Activated CD4-positive, alpha-beta T cell treated with anti-CD3 and anti-CD28 coated beads for 1 hour (primary cell): ENCODE data around the gene DYRK1A.
"Not testable (repeated sequence)": the region's sequence is repeated elsewhere in the genome, so short reads cannot be mapped to it uniquely, and the experiment has no call there.

ENCODE experiments used
- DNase-seq: peaks from one replicate; pipeline ENCODE4 v3.0.0-alpha.2; 2020

DYRK1A gene

DNA sequence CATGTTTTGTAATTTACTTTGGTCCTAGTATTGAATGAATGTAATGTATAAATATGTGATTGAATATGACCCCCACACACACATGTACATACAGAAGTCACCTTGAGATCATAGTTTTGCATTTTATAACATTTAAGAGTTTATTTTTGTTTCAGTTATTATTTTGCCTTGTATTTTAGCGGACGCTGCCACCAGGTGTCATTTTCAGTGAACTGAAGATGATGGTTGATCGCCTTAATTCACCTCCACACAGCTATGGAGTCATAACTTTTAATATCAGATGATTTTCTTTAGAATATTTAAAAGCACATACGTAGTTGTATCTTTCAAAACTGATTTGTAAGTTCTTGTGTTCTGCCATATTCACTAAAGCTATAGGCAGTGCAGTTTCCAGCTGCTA, 130.4 kb downstream of the DYRK1A start:
- no peak for DNase-seq

DNA sequence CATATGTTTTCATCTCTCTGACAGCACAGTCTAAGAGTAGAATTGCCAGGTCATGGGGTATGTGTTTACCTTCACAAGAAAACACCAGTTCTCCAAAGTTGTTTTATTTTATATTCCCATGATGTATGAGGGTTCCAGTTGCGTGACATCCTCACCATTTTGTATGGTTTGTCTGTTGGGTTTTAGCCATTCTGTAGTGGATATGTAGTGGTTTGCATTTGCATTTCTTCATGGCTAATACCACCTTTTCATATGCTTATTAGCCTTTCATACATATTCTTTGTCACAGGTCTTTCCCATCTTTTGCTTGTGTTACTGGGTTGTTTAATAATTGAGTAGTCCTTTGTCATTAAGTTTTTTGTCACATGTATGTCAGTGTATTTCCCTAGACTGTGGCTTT, 132.1 kb downstream of the DYRK1A start:
- no peak for DNase-seq

DNA sequence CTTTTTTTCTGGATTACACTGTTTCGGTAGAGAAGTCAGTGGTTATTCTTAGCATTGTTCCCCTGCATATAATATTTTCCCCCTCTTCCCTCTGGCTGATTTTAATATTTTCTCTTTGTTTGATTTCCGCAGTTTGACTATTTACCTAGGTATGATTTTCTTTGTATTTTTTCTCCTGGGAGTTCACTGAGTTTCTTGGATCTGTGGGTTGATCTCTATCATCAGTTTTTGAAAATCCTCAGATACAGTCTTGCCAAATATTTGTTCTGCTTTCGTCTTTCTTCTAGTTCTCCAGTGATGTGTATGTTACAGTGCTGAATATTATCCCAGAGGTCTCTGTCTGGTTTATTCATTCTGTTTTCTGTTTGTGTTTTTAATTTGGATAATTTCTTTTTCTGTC, 136.4 kb downstream of the DYRK1A start:
- DNase-seq: no peak

DNA sequence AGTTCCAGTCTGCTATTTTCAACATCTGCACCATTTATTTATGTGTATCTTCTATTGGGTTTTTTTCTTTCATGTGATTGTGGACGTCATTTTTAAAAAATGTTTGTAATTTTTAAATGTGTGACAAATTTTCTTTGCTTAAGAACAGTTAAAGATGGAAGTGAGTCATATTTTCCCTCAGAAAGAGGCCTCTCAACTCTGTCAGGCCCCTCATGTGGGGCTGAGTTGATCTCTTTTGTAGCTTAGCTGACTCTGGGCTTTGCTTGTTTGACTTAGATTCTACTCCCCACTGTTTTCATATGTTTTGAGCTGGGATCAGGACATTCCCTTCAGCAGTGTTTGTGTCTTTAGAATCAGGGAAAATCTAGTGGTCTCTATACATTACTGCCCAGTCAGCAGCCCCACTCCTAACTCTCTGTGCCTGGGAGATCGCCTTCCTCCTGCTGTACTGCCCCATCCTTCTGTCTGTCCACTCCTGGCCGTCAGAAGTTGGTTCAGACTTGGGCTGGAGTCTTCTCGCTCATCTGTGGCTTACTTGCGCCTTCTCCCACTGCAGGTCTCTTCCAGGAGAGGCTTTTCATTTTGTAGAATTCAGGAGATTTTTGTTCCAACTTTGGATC, 137.4 kb downstream of the DYRK1A start:
- no peak for DNase-seq

DNA sequence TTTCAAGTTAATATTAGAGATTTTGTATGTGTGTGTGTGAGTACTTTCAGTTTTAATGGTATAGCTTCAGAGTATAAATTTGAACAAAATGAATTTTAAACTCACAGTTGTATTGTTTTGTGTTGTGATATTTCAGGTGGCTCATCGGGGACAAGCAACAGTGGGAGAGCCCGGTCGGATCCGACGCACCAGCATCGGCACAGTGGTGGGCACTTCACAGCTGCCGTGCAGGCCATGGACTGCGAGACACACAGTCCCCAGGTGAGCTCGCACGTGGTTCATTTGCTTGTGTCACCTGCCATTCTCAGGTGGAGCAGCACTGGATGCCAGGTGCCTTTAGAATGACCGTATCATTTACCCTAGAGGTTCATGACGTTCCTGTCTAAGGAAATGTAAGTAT, 139.4 kb downstream of the DYRK1A start:
- no peak for DNase-seq

DNA sequence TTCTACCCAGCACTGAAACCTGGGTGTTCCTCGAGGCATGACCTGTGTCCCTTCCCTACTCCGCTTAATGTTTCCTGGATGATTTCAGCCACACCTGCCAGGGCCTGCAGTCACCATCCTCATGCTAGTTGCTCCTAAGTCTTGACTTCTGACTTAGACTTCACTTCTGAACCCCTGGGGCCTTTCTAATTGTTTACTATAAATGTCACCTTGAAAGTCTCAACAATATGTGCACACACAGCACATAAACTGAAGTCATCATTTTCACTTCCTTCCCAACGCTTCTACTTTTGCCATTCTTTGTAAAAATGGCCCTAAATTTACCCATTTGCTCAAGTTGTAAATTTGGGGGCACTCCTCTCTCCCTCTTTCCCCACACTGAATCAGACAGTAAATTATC, 141.1 kb downstream of the DYRK1A start:
- DNase-seq: no peak

DNA sequence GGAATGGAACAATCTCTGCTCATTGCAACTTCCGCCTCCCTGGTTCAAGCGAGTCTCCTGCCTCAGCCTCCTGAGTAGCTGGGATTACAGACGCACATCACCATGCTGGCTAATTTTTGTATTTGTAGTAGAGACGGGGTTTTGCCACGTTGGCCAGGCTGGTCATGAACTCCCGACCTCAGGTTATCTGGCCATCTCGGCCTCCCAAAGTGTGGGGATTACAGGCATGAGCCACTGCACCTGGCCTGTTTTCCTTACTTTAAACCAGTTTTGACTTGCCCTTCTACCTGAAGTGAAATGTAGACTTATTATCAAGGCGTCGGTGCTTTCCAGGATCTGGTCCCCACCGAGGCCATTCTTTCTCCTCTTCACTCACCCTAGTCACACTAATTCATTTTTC, 141.8 kb downstream of the DYRK1A start:
- no peak for DNase-seq

DNA sequence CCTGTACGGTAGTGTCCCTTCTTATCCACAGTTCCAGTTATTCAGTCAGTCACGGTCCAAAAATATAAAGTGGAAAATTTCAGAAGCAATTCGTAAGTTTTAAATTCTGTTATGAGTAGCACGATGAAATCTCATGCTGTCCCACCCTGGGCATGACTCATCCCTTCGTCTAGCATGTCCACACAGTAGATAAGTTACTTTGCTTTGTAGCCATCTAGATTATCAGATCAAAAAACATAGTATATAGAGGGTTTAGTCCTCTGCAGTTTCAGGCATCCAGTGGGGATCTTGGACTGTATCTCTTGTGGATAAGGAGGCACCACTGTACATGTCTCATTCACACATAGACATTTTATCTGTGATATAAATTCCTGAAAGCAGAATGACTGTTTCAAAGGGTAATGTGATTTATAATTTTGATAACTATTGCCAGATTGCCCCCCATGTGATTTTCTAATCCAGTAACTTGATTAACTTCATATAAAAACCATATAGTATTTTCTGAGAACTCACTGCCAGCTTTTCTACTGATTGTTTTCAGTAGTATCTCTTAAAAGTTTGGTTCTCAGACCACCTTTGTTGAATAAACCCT, 143.3 kb downstream of the DYRK1A start:
- DNase-seq: no peak

DNA sequence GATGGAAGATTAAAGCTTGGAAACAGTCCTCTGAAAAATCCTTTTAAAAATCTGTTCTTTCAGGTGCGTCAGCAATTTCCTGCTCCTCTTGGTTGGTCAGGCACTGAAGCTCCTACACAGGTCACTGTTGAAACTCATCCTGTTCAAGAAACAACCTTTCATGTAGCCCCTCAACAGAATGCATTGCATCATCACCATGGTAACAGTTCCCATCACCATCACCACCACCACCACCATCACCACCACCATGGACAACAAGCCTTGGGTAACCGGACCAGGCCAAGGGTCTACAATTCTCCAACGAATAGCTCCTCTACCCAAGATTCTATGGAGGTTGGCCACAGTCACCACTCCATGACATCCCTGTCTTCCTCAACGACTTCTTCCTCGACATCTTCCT, 145.3 kb downstream of the DYRK1A start:
- DNase-seq: no peak

DNA sequence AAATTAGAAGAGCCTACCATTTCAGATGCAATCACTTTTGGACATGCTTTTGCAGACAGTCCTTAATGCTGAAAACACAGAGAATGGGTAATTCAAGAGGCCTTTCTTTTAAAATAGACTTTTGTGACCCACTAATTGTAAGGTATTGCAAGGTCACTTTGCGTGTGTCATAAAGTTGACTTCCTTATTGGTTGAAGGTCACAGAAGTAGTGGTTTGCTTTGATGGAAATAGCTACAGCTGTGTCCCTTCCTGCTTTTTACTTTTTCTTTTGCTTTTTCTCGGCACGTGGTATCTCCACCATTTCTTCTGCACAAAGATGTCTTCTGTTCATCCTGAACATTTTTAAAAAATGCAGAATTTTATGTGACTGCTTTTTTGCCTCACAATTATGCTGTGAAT, 146.8 kb downstream of the DYRK1A start:
- DNase-seq: no peak

DNA sequence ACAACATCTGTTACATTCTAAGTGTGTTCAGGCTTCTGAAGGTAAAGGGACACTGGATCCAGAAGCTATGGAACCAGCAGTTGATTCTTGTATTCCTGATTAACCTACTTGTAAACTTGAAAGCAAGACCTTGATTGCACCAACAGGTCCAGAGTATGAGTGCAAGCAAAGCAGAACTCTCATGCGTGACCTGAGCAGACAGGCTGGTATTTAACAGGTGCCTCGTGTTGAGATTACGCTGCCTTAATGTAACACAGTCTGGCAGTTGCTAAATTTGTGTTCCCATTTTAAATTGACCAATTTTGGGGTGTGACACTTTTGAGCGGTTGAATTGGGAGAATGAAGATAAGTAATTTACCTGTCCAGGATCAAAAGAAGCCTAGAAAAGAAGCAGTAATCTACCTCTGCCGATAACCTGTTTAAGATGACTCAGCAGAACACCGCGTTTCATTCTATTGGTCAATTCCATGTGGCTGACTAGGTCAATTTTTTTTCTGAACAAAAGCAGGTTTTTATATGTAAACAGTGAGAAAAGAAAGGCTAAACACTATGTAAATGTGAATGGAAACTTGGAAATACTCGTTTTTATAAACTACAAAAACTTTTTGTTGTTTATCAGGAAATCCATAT, 147.6 kb downstream of the DYRK1A start:
- no peak for DNase-seq

DNA sequence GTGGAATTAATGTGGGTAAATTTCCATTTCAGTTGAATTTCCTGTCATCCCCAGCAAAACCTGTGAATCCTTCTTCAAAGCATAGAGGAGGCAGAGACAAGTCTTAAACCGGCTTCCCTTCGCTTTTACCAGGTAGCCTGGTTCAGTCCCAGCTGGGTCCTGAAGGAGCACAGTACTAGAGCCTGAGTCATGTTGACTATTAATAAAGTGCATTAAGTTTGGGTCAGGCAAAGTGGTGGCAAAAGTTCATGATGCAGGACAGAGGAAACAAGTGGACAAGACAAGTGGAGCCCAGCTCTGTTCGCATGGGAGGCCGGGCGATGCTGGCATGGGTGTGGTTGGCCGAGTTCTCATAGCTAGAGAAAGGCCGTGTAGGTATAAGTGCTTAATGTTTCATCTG, 150.4 kb downstream of the DYRK1A start:
- DNase-seq: no peak

DNA sequence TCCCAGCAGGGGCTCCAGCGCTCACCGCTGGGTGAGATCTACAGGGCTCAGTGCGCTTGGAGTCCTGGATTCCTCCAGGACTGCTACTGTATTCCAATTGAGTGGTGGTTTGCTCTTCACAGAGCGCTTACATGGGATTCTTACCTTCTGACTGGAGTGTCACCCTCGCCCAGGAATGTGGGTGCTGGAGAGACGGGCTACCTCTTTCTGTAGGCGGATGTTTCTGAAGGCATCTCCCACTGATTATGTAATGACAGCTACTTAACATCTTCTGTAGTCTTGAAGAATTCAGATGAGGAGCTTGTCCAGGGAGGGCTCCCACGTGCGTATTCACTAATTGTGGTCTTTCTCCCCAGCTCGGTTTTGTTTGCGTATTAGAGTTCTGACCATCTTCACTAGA, 154.2 kb downstream of the DYRK1A start:
- no peak for DNase-seq

DNA sequence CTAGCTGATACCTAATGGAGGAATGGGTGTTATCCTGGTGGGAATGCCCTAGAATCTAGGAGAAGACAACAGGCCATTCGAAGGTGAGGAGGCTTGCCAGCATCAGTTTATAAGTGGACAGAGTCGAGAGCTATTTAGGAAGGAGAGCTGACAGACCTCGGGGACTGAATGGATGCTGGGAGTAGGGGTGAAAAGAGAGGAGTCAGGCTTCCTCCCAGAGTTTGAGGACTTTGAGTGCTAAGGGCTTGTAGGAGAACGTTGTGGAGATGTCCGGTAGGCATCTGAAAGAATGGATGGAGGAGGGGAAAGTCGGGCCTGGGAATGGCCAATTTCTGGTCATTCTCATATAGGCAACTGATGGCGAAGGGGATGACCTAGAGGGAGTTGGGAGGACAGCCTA, 155.1 kb downstream of the DYRK1A start:
- no peak for DNase-seq

DNA sequence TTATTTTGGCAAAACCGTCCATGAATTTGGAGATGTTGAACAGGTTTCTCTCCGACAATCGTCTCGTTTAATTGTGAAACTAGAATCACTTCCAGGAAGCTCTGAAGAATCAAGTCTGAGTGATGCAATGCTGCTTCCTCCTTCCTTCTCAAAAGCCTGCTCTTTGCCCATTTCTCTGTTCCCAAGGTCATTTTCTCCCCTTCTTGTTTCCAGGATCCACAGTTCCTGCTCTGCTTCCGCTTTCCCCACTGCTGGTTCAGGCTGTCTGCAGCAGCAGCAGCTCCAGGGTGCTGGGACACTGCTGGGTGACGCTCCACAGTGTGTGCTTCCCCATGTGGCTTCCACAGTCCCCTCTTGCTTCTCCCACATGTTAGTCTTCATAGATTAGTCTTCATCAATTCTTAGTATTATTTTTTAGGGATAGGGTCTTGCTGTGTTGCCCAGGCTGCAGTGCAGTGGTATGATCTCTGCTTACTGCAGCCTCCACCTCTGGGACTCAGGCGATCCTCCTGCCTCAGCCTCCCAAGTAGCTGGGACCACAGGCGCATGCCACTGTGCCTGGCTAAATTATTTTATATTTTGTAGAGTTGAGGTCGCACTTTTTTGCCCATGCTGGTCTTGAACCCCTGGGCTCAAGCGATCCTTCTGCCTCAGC, 156.2 kb downstream of the DYRK1A start:
- DNase-seq: no peak

DNA sequence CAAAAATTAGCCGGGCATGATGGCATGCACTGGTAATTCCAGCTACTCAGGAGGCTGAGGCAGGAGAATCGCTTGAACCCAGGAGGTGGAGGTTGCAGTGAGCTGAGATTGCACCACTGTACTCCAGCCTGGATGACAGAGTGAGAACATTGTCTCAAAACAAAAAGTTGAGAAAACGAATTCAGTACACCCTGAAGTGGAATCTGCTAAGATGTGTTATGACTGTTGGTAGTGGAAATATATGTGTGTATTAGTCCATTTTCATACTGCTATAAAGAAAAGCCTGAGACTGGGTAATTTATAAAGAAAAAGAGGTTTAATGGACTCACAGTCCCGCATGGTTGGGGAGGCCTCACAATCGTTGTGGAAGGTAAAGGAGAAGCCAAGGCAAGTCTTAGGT, 158.4 kb downstream of the DYRK1A start:
- DNase-seq: not testable (repeated sequence)

DNA sequence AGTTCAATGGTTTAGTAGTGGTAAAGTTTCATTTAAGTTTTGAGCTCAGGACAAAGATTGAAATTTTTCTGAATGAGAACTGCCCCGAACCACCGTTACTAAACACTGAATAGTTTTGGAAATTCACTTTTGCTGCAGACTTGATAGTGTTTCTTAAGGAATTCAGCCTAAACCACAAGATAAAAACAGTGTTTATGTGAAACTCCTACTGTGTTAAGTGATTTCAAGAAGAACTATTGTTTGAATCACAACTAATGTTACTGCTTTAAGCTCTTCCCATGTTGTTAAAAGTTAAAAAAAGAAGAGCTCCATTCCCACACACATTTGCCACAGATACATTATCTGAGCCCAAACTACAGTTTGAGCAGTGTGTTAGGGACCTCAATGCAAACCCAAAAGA, 159.2 kb downstream of the DYRK1A start:
- DNase-seq: no peak

DNA sequence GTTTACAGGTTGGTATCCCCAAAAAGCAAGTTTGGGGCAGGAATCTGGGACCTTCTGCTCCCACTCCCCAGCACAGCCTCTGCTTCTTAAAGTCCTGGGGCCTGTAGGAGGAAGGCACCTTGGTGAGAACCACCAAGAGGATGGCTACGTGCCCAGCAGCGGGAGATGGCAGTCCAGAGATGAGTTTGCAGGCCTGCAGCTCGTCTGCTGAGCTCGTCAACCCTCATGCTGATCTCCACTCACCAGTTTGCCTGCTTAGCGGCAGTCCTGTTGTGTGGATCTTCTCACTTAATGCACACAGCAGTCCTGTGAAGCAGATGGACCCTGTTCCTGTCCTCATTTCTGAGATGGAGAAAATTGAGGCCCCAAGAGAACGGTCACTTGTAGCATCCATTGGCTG, 160.5 kb downstream of the DYRK1A start:
- no peak for DNase-seq

DNA sequence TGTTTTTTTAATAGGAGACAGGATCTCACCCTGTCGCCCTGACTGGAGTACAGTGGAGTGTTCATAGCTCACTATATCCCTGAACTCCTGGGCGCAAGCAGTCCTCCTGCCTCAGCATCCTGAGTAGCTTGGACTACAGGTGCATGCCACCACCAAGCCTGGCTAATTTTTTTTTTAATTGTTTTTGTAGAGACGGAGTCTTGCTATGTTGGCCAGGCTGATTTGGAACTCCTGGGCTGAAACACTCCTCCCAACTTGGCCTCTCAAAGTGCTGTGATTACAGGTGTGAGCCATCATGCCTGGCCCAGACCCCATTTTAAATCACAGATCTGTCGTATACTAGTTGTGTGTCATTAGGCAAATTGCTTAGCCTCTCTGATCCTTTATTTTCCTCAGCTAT, 161.1 kb downstream of the DYRK1A start:
- DNase-seq: no peak

DNA sequence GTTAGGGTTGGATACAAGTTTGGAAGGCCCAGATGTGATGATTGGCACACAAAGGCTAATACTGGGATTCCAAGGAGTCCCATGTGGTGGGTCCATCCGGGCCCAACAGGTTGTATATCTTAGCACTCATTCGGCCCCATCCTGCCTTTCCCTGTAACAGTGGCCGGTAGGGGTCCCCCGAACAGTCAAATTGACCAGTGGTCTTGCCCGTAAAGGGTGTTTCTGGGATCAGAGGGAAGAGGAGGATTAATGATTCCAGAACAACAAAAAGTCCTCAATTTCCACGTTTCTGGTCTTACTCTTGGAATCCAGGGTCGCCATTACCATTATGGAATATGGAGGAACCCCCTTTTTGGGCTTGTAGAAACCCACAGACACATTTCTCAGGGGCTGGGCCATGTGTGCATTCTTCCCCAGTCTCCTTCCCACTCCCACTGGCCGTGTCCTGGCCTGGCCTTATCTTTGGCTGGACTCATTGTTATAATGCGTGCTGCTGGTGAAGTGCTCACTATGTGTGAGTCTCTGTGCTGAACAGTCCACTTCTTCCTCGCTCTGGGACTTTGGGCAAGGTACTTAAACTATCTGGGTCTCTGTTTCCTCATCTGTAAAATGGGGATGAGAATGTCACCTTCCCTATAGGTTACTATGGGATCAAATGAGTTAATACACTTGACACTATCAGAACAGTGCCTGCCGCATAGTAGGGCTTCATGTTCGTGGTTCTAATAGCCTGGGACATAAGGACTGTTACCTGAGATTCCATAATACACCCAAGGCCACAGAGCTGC, 161.8 kb downstream of the DYRK1A start:
- no peak for DNase-seq

DNA sequence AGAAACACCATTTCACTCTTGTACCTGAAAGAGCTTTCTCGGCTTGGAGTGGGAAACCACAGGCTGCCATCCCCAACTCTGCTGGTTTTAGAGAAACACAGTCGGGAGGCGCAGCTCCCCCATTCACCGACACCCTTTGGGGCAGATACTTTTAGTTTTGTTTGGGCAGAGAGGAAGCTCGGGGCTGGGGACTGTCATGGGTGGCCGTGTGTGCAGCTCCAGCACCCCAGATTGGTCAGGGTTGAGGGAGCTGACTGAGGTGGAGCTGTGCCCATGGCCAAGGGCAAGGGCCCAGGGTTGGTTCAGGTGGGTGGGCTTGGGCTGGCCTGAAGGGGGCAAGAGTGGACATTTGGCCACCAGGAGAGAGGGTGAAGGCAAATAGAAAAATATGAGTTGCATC, 163.1 kb downstream of the DYRK1A start:
- DNase-seq: no peak

DNA sequence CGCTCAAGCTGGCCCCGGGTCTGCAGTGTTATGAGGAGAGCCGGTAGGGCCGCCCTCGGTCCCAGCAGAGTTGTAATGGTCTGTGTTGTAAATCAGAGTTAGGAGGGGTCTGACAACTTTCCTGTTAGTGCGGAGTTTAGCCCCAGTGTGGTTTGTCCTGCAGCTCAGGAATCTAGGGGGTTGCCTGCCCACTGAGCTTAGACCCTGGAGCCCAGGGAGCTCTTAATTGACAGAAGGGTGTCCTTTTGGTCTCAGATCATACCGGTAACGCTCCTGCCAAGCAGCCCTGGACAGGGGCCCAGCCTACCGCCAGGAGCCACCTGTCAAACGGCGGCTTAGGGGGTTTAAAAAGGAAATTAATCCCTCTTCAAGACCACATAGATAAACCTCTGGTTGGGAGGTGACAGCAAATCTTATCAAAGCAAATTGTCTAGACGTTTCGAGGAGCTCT, 164.4 kb downstream of the DYRK1A start:
- DNase-seq: no peak

DNA sequence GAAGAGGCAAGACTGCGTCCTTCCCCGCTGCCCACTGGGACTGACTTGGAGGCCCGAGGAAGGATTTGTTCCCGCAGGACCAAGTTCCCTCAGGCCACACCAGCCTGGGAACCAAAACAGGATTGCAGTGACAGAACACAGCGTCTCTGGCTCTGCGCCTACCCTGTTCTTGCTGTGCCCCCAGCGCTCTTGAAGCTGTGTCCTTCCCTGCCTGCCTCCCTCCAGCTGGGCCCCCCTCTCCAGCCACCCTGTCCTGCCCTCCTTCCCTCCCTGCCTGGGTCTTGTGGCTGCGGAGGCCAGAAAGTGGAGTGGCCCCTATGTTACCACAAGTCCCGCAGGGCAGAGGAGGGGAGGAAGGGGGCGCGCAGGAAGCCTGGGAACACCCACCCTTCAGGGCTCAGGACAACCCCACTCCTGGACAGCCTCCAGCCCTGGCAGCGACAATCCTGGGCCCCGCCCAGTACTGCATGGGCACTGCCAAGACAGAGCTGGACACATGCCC, 164.9 kb downstream of the DYRK1A start:
- DNase-seq: no peak
